Stimulated activated CD4-positive, alpha-beta T cell treated with anti-CD3 and anti-CD28 coated beads, Interleukin-2, amount 100 ng/mL, for 48 hours (primary cell): ENCODE measurements around the gene CHD8.
"Not testable (repeated sequence)": the region's sequence is repeated elsewhere in the genome, so short reads cannot be mapped to it uniquely, and the experiment has no call there.

ENCODE experiments used
- DNase-seq, 2 donors: peaks; one replicate each; pipeline ENCODE4 v3.0.0-alpha.2; 2020

The CHD8 gene

DNA sequence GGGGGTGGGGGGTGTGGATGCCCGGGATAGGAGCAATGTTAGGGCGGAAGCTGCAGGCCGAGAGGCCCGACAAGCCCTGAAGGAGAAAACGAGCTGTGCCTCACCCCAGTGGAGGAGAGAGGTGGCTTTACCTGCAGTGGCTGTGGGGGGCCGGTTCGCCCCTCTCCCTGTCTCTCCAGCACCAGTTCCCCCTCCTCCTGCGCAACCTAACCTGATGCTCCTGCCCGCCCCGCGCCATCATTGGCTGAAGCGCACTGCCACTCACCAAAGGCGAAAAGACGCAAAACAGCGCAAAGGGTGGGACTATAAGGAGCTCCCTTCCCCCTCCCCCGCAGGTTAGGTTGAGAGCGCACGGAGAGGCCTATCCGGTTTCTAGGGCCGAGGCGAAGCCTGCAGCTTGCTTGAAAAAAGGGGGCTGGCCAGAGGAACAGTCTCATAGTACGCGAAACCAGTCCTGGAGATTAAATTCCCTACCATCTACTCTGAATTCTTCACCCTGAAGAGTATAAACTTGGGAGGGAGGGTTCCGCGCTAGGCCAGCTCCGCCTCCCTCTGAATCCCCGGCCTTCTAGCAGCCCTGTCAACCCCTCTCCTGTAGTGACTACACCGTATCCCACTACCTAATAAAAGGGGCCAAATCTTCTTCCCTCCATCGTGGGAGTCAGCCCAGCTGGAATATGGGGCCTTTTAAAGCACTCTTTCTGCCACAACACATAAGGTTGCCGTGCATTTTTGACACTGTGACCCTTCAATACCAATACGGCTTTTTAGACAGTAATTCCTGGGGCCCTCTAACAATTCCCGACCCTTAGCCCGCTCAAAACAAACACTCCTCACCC is 18.6 kb downstream of the CHD8 start:
- DNase-seq: peak; percentile 99

DNA sequence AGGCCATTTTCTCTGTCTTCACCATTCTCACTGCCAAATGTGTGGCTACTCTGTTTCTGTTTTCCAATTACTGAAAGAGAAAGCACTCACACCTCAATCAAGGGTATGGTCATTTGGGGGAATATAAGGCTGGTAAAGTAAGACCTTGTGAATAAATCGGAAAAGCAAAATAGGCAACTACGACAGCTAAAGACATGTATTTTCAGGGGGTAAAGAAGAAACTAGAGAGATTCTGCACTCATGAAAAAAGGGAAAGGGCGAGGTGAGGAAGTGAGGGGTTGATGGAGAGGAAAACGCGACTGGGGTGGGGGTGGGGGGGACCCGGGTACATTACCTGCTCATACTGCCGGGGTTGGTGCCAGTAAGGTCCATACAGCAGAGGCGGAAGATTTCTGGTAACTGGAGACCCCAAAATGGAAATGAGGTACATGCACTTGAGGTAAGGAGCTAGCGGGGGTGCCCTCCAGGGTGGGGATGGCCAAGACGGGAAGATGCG is 19.3 kb downstream of the CHD8 start:
- no peak for DNase-seq

DNA sequence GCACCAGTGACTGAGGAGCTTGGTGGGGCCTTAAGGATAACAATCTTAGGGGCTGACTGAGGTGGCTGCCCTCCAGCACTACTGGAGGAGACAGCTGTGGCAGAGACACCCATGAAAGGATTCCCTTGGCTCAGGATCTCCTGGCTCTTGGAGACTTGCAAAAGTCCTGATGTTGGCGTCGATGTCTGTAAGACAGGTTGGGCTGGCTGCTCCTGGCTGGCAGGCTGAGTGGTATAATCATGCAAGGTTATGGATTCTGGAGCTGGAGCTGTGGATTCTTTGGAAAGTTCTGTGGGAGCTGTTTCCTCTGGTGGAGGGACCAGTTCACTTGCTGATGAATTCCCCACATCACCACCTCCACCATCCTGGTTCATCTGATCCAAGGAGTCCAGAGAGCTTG is 24.8 kb downstream of the CHD8 start:
- DNase-seq: no peak

DNA sequence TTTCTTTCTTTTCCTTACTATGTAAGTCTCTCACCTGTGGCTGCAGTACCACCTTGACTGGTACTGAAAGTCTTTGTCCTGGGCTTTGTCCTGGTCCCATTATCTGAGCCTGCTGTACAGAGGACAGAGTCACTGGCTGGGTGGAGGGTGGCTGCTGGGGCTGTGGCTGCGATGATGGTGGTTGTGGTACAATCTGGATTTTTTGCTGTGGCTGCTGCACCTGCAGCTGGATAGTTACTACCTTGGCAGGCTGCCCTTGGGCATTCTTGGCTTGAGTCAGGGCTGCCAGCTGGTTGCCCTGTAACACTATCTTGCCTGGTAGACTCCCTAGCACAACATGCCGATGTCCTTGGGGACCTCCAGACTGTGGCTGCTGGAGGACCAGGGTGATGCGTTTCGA is 27.0 kb downstream of the CHD8 start:
- DNase-seq: no peak

DNA sequence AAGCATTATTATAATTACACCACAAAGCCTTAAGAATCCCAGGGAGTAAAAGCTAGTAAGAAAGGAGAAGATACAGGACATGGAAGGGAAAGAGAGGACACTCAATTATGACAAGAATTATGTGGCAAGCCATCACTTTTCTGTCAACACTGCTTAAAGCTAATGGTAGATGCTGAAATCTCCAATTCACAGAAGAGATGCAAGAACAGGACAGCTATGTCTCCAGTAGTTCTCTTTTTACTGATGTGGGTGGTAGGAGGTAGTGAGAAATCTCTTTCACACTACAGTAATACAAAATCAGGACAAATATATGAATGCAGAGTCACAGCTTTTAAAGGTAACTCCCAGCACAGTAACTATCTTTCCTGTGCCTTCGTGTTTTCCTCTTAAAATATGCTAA is 29.2 kb downstream of the CHD8 start:
- no peak for DNase-seq

DNA sequence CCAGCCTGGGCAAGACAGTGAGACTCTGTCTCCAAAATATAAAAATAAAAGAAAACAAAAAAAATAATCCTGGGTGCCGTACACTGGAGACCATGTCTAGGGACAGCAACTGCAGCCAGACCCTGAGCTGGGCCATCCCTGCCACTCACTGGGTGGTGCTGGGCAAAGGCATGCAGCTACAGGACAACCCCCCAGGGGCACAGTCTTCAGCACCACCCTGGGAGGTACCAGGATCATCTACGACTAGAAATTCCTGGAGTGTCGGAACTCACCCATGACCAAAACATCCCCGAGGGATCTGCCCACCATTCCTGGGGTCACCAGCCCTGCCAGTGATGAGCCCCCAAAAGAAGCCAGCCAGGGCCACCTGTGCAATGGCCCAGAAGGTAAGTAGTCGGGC is 36.4 kb downstream of the CHD8 start:
- no peak for DNase-seq

DNA sequence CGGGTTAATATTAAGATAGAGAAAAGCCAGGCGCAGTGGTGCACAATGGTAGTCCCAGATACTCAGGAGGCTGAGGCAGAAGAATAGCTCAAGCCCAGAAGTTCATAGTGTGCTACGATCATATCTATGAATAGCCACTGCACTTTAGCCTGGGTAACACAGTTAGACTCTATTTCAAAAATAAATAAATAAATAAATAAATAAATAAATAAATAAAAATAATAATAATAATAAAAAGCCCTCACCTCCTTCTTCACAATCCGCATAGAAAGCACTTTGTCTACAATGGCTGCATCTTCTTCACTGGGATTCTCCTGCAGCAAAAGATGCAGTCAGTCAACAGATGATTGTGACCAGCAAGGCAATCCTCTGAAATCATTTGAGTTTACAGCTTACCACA is 40.6 kb downstream of the CHD8 start:
- no peak for DNase-seq

DNA sequence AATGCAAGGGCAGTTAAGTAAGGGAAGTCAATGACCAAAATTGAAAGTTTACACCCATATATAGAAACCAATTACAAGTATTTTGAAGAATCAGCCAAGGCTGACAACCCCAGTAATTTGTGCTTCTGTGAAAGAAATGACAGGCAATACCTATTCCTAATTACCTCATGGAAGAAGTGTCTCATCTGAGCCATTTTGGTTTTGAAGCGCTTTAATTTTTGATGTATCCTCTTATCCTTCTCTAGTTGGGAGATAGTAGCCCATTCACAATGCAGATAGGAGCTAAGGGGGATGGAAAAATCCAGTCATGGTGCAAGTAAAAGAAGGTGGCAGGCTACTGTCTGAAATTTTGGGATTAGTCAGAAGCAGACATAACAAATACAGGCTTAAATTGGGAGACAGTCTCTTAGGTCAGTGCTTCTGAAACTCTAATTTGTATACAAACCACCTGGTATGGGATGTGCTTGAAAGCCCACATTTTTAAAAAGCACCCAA is 41.7 kb downstream of the CHD8 start:
- no peak for DNase-seq

DNA sequence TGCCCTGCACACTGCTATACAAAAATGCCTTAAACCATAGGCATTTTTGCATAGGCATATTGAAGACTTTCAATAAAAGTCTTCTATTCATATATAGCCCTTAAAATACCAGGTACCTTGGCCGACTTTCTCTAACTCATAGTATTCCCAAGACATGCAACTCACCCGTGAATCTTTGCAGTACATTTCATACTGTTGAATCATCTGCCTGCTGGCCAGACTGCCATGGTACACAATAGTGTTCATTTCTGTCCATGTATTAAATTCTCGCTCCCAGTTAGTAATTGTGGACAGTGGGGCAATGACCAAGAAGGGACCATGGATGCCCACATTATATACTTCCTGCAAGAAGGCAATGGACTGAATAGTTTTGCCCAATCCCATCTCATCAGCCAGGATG is 47.8 kb downstream of the CHD8 start:
- DNase-seq: no peak

DNA sequence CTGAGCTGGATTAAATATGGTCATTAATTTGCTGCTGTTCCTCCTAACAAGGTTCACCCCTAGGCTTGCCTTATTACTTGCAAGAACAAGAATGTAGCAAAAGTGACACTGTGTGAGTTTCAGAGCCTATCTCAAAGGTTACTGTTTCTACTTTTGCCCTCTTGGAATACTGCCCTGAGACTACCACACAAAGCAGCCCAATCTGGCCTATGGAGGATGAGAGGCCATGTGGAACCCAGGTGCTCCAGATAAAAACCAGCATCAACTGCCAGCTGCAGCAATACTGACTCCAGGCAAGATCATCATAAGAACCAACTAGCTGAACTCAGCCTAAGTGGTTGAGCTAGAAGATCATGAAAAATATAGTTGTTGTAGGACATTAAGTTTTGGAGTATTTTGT is 49.7 kb downstream of the CHD8 start:
- no peak for DNase-seq

DNA sequence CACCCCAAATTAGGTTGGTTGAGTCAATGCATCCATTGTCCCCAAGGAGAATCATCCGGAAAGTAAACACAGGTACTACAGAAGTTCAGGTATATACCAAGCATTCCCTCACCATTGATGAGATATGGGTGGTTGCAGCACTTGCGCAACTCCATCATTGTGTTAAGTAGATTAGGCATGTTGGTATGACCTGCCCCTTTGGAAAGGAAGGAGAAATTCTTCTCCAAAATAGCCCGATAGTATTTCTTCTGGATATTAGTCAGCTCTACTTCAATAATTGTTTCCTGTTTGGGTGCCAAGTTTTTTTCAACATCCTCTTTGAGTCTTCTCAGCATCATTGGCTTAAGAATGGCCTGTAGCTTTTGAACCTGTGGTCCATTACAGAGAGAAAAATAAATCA is 50.8 kb downstream of the CHD8 start:
- no peak for DNase-seq

DNA sequence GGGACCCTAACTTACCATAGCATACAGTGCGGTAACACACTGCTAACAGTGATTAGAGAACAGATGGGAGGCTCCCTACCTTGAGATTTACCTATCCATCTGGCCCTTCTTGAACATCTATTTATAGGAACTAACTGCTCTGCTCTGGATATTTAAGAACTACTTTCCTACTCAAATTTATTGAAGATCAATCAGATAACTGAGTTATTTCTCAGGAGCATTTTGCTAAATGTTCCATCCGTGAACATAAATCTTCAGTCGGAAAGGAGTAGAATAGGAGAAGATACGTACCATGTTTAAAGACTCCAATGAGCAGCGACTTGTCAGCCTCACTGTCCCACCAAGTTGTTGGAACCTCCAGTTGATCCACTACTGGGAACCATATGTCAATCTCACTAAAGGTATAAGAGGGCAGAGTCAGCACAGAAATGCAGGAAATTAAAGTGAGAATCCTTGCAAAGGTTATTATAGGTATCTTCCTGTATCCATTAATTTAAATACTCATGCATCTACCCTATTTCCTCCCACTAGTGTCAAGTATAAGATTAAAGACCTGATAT is 56.5 kb downstream of the CHD8 start:
- no peak for DNase-seq

DNA sequence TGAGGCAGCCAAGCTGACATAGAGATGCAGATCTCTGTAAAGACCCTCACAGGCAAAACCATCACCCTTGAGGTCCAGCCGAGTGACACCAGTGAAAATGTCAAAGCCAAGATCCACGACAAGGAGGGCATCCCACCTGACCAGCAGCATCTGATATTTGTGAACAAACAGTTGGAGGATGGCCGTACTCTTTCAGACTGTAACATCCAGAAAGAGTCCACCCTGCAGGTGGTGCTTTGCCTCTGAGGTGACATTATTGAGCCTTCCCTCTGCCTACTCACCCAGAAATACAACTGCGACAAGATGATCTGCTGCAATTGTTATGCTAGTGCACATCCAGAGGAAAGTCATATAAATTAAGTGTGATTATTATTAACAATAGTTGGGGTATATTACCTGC is 57.0 kb downstream of the CHD8 start:
- no peak for DNase-seq

DNA sequence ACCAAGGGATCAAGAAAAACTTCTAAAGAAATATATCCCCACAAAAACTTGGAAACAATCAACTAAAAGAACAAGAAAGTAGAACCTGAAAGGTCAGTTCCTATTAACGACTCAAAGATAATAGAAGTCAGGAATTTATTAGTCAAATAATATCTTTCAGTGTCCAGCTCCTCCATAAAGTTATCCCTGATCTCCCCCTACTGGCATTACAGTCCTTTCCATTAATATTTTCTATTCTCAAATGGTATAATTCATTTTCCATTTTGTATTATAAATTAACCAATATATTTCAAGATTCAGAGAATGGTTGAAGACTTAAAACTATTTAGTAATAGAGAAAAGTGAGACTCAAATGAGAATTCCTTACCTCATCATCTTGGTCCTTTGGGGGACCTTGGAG is 60.5 kb downstream of the CHD8 start:
- DNase-seq: no peak

DNA sequence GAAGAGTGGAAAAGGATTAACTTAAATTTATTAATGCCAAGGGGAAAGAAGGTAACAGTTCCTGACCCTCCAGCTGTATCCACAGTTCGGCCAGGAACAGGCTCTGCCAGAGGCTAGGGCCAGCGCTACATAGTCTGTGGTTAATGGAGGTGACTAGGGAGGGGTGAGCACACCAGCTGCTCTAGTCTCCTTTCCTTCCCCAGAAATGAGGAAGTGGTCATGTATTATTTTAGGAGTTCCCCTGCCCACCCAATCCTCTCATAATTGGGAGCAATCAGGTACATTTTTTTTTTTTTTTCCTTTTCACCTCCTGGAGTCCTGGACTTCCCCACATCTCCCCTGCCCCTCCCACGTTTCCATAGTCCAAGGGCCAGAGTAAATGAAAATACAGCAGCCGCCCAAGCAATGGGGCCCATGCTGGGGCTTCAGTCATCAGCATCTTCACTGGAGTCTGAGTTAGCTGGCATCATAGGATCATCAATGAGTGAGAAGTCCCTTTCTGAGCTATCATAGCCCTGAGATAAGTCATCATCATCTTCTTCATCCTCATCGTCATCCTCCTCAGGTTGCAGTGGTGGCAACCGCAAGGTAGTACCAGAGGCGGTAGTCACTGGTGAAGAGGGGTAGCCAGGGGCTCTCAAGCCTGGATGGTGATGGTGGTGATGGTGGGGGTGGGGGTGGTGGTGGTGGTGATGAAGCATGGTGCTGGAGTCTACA is 70.6 kb downstream of the CHD8 start:
- no peak for DNase-seq

DNA sequence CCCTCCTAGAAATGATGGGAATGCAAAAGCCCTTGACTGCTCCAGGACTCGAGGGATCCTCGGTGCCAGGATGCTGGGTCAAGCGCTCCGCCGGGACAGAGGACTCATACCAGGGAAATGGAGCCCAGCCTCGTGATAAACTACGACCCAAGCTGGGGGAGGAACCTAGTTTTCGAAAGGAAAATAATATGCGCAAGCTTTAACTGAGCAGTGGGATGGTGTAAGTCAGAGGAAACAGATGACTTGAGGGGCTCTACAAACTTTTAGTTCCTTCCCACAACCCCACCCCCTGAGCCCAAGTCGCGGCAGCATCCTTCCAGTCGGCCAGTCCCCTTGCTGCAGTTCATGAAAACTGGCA is 71.5 kb downstream of the CHD8 start:
- DNase-seq: no peak

DNA sequence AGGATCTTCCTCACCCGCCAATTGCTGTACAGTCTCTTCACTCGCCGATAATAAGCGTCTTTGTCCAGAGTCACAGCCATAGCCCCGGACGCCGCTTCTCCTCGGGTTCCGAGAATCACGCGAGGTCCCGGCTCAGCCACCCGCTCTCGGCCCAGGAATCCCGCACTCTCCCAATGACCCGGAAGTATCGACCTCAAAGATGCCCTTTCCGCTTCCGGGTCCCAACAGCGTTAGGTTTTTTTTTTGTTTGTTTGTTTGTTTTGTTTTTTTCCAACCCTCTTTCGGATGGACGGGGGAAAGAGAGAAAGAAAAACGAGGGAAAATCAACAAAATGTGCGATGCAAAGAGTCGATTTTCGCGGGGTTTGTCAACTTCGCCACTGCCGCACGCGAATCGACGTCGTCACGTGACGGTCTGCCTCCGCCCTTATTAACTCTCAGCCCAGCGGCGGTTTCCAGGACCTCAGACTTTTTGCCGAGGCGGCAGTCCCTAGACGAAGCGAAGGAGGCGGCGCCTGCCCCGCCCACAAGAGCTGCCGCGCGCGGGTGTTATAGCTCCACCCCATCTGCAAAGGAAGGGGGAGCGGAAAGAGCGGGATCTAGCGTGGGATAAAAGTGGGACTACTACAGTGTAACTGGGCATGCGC is 72.0 kb downstream of the CHD8 start, which contains the start of gene SUPT16H:
Gene SUPT16H (minus strand): TSS at position 172 of the 646 bp plus-strand sequence. CDS start 92 bp downstream, at position 80.
- peak; percentile 89 to 92 for DNase-seq

DNA sequence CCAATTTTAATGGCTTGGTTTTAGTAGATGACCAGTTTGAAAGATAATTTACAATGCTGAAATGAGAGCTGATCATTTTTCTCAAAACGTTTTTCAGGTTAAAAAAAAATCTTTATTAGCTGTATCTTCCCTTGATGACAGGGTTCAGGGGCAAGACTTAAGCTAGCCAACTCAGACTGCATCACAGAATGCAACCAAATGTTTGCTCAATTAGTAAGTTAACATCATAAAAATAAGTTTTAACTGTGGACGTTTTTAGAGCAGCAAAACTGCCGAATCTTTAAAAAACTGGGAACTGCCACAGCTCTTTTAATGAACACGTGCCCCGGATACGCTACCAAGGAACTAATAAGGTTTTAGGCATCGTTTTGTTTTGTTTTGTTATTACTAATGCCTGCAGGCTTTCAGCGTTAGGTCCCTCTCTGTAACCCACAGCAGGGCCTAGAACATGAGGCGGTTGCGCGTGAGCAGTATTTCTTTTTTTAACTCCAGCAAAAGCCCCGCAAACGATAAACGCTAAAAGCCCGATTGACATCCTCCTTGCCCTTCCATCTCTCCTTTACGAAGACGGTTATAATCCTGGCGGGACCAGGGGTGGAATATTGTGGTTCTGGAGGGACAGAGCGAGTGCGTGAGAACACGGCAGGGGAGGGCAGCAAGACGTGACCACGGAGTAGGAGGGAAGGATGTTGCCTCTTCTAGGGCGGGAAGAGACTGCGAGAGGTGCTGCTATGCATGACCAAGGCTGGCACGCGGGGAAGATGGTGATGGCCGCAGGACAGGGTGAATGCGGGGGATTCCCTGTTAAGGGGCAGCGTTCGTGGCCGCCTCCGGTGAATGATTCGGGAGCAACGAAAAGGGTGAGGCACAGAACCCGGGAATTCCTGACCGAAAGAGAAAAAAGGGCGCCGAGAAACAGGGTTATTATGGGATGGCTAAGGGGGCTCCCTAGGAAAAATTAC is 72.8 kb downstream of the CHD8 start:
- DNase-seq: peak; percentile 45 to 46

DNA sequence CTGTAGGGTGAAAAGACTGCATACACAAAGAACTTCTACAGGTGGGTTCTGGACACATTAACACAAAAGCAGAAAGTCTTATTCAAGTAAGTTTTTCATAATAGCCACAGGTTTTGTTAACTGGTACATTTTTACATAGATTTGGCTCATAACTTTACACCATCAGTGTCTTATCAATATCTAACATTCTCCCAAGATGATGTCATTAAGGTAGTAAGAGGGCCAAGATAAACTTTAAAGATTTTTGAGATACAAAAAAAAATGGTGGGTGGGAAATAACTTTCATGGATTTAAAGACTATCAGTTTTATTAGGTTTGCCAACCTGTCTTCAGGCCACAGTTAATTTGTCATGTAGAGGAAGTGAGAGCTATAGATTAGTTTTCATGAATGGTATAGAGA is 73.8 kb downstream of the CHD8 start:
- DNase-seq: no peak

DNA sequence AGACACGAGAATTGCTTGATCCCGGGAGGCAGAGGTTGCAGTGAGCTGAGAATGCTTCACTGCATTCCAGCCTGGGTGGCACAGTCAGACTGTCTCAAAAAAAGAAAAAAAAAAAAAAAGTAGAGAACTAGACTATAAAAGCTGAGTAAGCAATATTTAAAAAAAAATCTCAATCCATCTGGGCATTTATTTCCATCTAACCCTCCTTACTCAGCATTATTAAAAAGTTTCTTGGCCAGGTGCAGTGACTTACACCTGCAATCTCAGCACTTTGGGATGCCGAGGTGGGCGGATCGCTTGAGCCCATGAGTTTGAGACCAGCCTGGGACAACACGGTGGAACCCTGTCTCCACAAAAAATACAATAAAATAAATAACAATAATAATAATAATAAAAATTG is 76.6 kb downstream of the CHD8 start:
- DNase-seq: no peak

DNA sequence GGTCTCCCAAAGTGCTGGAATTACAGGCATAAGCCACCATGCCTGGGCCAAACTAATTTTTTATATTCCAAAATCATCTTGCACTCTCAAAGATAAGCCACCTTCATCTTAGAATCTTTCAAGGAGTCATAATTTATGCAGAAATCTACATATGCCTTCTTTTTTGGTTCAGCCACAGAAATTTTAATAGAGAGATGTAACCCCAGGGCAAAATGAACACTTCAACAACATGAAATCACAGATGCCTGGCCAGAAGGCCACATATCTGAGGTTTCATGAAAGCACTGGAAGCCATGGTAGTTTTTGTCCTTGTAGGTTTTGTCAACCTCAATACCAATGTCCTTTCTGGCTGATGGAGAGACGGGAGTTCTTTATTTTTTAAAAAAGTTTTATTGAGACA is 81.9 kb downstream of the CHD8 start:
- DNase-seq: no peak

DNA sequence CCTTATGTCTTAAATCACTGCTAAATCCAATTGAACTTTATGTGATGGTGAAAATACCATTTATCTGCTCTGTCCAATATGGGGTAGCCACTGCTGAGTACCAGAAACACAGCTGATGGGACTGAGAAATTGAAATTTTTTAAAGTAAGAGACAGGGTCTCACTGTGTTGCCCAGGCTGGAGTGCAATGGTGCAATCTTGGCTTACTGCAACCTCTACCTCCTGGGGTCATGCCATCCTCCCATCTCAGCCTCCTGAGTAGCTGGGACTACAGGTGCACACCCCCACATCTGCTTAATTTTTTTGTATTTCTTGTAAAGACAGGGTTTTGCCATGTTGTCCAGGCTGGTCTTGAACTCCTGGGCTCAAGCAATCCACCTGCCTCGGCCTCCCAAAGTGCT is 83.1 kb downstream of the CHD8 start:
- not testable (repeated sequence) for DNase-seq
